Esophagus muscularis mucosa (tissue), 4 donors: ENCODE measurements around the gene IL22.

Experiments used
- CTCF ChIP-seq, 3 experiments: fragments of 200-600 bp in 2 of 3; fragments of 450-650 bp in 1 of 3; sonication (generic) in 2 of 3; IDR thresholded peaks; one replicate each; pipeline ENCODE4 v1.5.1; 2017 to 2019; ENCODE audit warnings: antibody characterized with exemption in 3 of 3, mild to moderate bottlenecking in 2 of 3, moderate library complexity in 1 of 3
- EP300 ChIP-seq: sonication (generic); formaldehyde crosslinking; IDR thresholded peaks from one replicate; pipeline ENCODE4 v1.6.1; 2017; ENCODE audit warnings: antibody characterized with exemption
- POLR2A ChIP-seq: fragments of 450-650 bp; IDR thresholded peaks from one replicate; pipeline ENCODE4 v1.6.1; 2017; ENCODE audit warnings: antibody characterized with exemption, moderate library complexity, mild to moderate bottlenecking, low read depth
- POLR2AphosphoS5 ChIP-seq, 2 donors: sonication (generic); formaldehyde crosslinking; IDR thresholded peaks; one replicate each; pipeline ENCODE4 v1.6.1; 2017; ENCODE audit warnings: antibody characterized with exemption in 2 of 2

GRCh38 chr12:68292151-68292943 is 38.9 kb upstream of the IL22 start:
- TF ChIP-seq CTCF (IDR thresholded peaks at IDR 0.05) (no peak), POLR2AphosphoS5 (IDR thresholded peaks at IDR 0.05) (no peak), EP300 (no peak), POLR2A (no peak)
